Measurements from ENCODE around the gene CATSPERE. TPM values are rescaled to one million over a fixed set of nuclear protein-coding genes. Genes with fewer than 3 reads are reported as not detected.
A peak's percentile ranks its signal among the peaks of the same experiment; 100 is the strongest.

Gene CATSPERE
- under 1 TPM in 2 of 4 donors, not detected in 2; 0.19 to 0.74 TPM for polyA plus RNA-seq
- long read RNA-seq, donor 1, result 0 reads
- long read RNA-seq, donor 2, result 0 reads
- long read RNA-seq, donor 3, result 0 reads
- long read RNA-seq, donor 4, result 0 reads
- long read RNA-seq, donor 5, result 0 reads
- long read RNA-seq, donor 6, result 0 reads
- long read RNA-seq, donor 7, result 0 reads
- long read RNA-seq, donor 8, result 0 reads
- long read RNA-seq, donor 9, result 0 reads
- long read RNA-seq, donor 10, result 0 reads

- Histone ChIP-seq H3K4me3 (ENCODE audit: low read depth in 1 of 3, low read length in 3 of 3) (peak within 1 kb of the TSS; percentile 36 to 64 (median 53)), H3K36me3 (ENCODE audit: control insufficient read depth in 3 of 3, insufficient read depth in 2 of 3, low read depth in 1 of 3, low read length in 3 of 3) (no peaks in the 10 kb centered on the region), H3K27me3 (ENCODE audit: control insufficient read depth in 3 of 3, insufficient read depth in 3 of 3, low read length in 3 of 3) (no peaks in the 10 kb centered on the region), H3K4me1 (ENCODE audit: control insufficient read depth in 3 of 3, insufficient read depth in 2 of 3, low read depth in 1 of 3, low read length in 2 of 3) (peaks cover 0 to 8% (median 3%) of the 10 kb centered on the region in 3 donors), H3K27ac (ENCODE audit: low read depth in 1 of 3, low read length in 2 of 3) (peak within 1 kb of the TSS; percentile 80 to 82 (median 82)), H3K9me3 (ENCODE audit: control insufficient read depth in 2 of 2, insufficient read depth in 1 of 2, low read depth in 1 of 2, low read length in 1 of 2) (no peaks in the 10 kb centered on the region)
- FAIRE-seq, result no peak
- peak; percentile 91 to 95 for DNase-seq
- 13 to 15% (median 15%) methylated on average over 57 to 61 of the region's 61 CpGs for WGBS, 3 donors
Measured at GRCh38 chr1:244461245-244462071, at the start of gene CATSPERE. CATSPERE (plus strand) TSS chr1:244461273; CDS start chr1:244461430, 157 bp downstream.

- Histone ChIP-seq H3K4me1 (ENCODE audit: control insufficient read depth in 3 of 3, insufficient read depth in 2 of 3, low read depth in 1 of 3, low read length in 2 of 3) (no peaks in the 10 kb centered on the region), H3K4me3 (ENCODE audit: low read depth in 1 of 3, low read length in 3 of 3) (no peak overlapping the region), H3K36me3 (ENCODE audit: control insufficient read depth in 3 of 3, insufficient read depth in 2 of 3, low read depth in 1 of 3, low read length in 3 of 3) (peaks cover 17 to 33% (median 17%) of the 10 kb centered on the region in 3 donors), H3K27me3 (ENCODE audit: control insufficient read depth in 3 of 3, insufficient read depth in 3 of 3, low read length in 3 of 3) (no peaks in the 10 kb centered on the region), H3K27ac (ENCODE audit: low read depth in 1 of 3, low read length in 2 of 3) (no peak overlapping the region), H3K9me3 (ENCODE audit: control insufficient read depth in 2 of 2, insufficient read depth in 1 of 2, low read depth in 1 of 2, low read length in 1 of 2) (no peaks in the 10 kb centered on the region)
- DNase-seq (no peak), FAIRE-seq (no peak)
- WGBS, 3 donors, result 95 to 98% (median 97%) methylated on average over 5 of the region's 5 CpGs
Measured at GRCh38 chr1:244412176-244412575, 48.9 kb upstream of the CATSPERE start.

- no peak for DNase-seq
- Histone ChIP-seq H3K27me3 (ENCODE audit: control insufficient read depth in 3 of 3, insufficient read depth in 3 of 3, low read length in 3 of 3) (no peaks in the 10 kb centered on the region), H3K27ac (ENCODE audit: low read depth in 1 of 3, low read length in 2 of 3) (no peak overlapping the region), H3K4me1 (ENCODE audit: control insufficient read depth in 3 of 3, insufficient read depth in 2 of 3, low read depth in 1 of 3, low read length in 2 of 3) (no peaks in the 10 kb centered on the region), H3K4me3 (ENCODE audit: low read depth in 1 of 3, low read length in 3 of 3) (no peak overlapping the region), H3K9me3 (ENCODE audit: control insufficient read depth in 2 of 2, insufficient read depth in 1 of 2, low read depth in 1 of 2, low read length in 1 of 2) (no peaks in the 10 kb centered on the region), H3K36me3 (ENCODE audit: control insufficient read depth in 3 of 3, insufficient read depth in 2 of 3, low read depth in 1 of 3, low read length in 3 of 3) (peaks cover 17 to 37% (median 19%) of the 10 kb centered on the region in 3 donors)
- FAIRE-seq, result no peak
- WGBS, 3 donors, result 90 to 95% (median 95%) methylated on average over 3 of the region's 3 CpGs
Measured at GRCh38 chr1:244413736-244414135, 47.3 kb upstream of the CATSPERE start.

GRCh38 chr1:244414543-244414942 is 46.5 kb upstream of the CATSPERE start:
- Histone ChIP-seq H3K4me3 (ENCODE audit: low read depth in 1 of 3, low read length in 3 of 3) (no peak overlapping the region), H3K27me3 (ENCODE audit: control insufficient read depth in 3 of 3, insufficient read depth in 3 of 3, low read length in 3 of 3) (no peaks in the 10 kb centered on the region), H3K4me1 (ENCODE audit: control insufficient read depth in 3 of 3, insufficient read depth in 2 of 3, low read depth in 1 of 3, low read length in 2 of 3) (no peaks in the 10 kb centered on the region), H3K9me3 (ENCODE audit: control insufficient read depth in 2 of 2, insufficient read depth in 1 of 2, low read depth in 1 of 2, low read length in 1 of 2) (no peaks in the 10 kb centered on the region), H3K27ac (ENCODE audit: low read depth in 1 of 3, low read length in 2 of 3) (no peak overlapping the region), H3K36me3 (ENCODE audit: control insufficient read depth in 3 of 3, insufficient read depth in 2 of 3, low read depth in 1 of 3, low read length in 3 of 3) (peaks cover 19 to 37% (median 19%) of the 10 kb centered on the region in 3 donors)
- 92 to 100% (median 95%) methylated on average over 1 of the region's 1 CpG for WGBS, 3 donors
- FAIRE-seq, result no peak
- no peak for DNase-seq

GRCh38 chr1:244419024-244419423 is 42.0 kb upstream of the CATSPERE start:
- Histone ChIP-seq H3K4me3 (ENCODE audit: low read depth in 1 of 3, low read length in 3 of 3) (no peak overlapping the region), H3K4me1 (ENCODE audit: control insufficient read depth in 3 of 3, insufficient read depth in 2 of 3, low read depth in 1 of 3, low read length in 2 of 3) (no peaks in the 10 kb centered on the region), H3K27ac (ENCODE audit: low read depth in 1 of 3, low read length in 2 of 3) (no peak overlapping the region), H3K27me3 (ENCODE audit: control insufficient read depth in 3 of 3, insufficient read depth in 3 of 3, low read length in 3 of 3) (no peaks in the 10 kb centered on the region), H3K9me3 (ENCODE audit: control insufficient read depth in 2 of 2, insufficient read depth in 1 of 2, low read depth in 1 of 2, low read length in 1 of 2) (no peaks in the 10 kb centered on the region), H3K36me3 (ENCODE audit: control insufficient read depth in 3 of 3, insufficient read depth in 2 of 3, low read depth in 1 of 3, low read length in 3 of 3) (peaks cover 14 to 25% (median 22%) of the 10 kb centered on the region in 3 donors)
- WGBS, 3 donors, result 93 to 96% (median 94%) methylated on average over 4 of the region's 4 CpGs
- DNase-seq, result no peak
- FAIRE-seq, result no peak

GRCh38 chr1:244422174-244422573 is 38.9 kb upstream of the CATSPERE start:
- WGBS, 3 donors, result 88 to 97% (median 96%) methylated on average over 1 of the region's 1 CpG
- Histone ChIP-seq H3K27me3 (ENCODE audit: control insufficient read depth in 3 of 3, insufficient read depth in 3 of 3, low read length in 3 of 3) (no peaks in the 10 kb centered on the region), H3K27ac (ENCODE audit: low read depth in 1 of 3, low read length in 2 of 3) (no peak overlapping the region), H3K36me3 (ENCODE audit: control insufficient read depth in 3 of 3, insufficient read depth in 2 of 3, low read depth in 1 of 3, low read length in 3 of 3) (peaks cover 4 to 14% (median 9%) of the 10 kb centered on the region in 3 donors), H3K4me3 (ENCODE audit: low read depth in 1 of 3, low read length in 3 of 3) (no peak overlapping the region), H3K9me3 (ENCODE audit: control insufficient read depth in 2 of 2, insufficient read depth in 1 of 2, low read depth in 1 of 2, low read length in 1 of 2) (no peaks in the 10 kb centered on the region), H3K4me1 (ENCODE audit: control insufficient read depth in 3 of 3, insufficient read depth in 2 of 3, low read depth in 1 of 3, low read length in 2 of 3) (no peaks in the 10 kb centered on the region)
- no peak for DNase-seq
- no peak for FAIRE-seq

- no peaks in the 10 kb centered on the region for H3K9me3 ChIP-seq (ENCODE audit: control insufficient read depth in 2 of 2, insufficient read depth in 1 of 2, low read depth in 1 of 2, low read length in 1 of 2)
- no peak overlapping the region for H3K4me3 ChIP-seq (ENCODE audit: low read depth in 1 of 3, low read length in 3 of 3)
- no peak overlapping the region for H3K27ac ChIP-seq (ENCODE audit: low read depth in 1 of 3, low read length in 2 of 3)
- FAIRE-seq, result no peak
- H3K4me1 ChIP-seq (ENCODE audit: control insufficient read depth in 3 of 3, insufficient read depth in 2 of 3, low read depth in 1 of 3, low read length in 2 of 3), result no peaks in the 10 kb centered on the region
- WGBS, 3 donors, result 86 to 90% (median 88%) methylated on average over 2 of the region's 2 CpGs
- H3K27me3 ChIP-seq (ENCODE audit: control insufficient read depth in 3 of 3, insufficient read depth in 3 of 3, low read length in 3 of 3), result no peaks in the 10 kb centered on the region
- DNase-seq, result no peak
- H3K36me3 ChIP-seq (ENCODE audit: control insufficient read depth in 3 of 3, insufficient read depth in 2 of 3, low read depth in 1 of 3, low read length in 3 of 3), result peaks cover 2 to 13% (median 7%) of the 10 kb centered on the region in 3 donors
Measured at GRCh38 chr1:244424649-244425334, 36.3 kb upstream of the CATSPERE start.

GRCh38 chr1:244427647-244428046 is 33.4 kb upstream of the CATSPERE start:
- DNase-seq (no peak), FAIRE-seq (no peak)
- H3K36me3 ChIP-seq (ENCODE audit: control insufficient read depth in 3 of 3, insufficient read depth in 2 of 3, low read depth in 1 of 3, low read length in 3 of 3), result peaks cover 2 to 9% (median 5%) of the 10 kb centered on the region in 3 donors
- H3K27me3 ChIP-seq (ENCODE audit: control insufficient read depth in 3 of 3, insufficient read depth in 3 of 3, low read length in 3 of 3), result no peaks in the 10 kb centered on the region
- no peaks in the 10 kb centered on the region for H3K4me1 ChIP-seq (ENCODE audit: control insufficient read depth in 3 of 3, insufficient read depth in 2 of 3, low read depth in 1 of 3, low read length in 2 of 3)
- no peak overlapping the region for H3K27ac ChIP-seq (ENCODE audit: low read depth in 1 of 3, low read length in 2 of 3)
- H3K4me3 ChIP-seq (ENCODE audit: low read depth in 1 of 3, low read length in 3 of 3), result no peak overlapping the region
- no peaks in the 10 kb centered on the region for H3K9me3 ChIP-seq (ENCODE audit: control insufficient read depth in 2 of 2, insufficient read depth in 1 of 2, low read depth in 1 of 2, low read length in 1 of 2)
